ENCODE results near the gene ELAVL2.
"Not testable (repeated sequence)": the region's sequence is repeated elsewhere in the genome, so short reads cannot be mapped to it uniquely, and the experiment has no call there.

The ELAVL2 gene

DNA sequence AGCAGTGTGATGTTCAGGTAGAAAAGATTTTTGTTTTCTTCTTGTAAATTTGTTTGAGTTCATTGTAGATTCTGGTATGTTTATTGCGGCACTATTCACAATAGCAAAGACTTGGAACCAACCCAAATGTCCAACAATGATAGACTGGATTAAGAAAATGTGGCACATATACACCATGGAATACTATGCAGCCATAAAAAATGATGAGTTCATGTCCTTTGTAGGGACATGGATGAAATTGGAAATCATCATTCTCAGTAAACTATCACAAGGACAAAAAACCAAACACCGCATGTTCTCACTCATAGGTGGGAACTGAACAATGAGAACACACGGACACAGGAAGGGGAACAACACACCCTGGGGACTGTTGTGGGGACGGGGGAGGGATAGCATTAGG is 103.0 kb downstream of the ELAVL2 start:
- not testable (repeated sequence) for DNase-seq (ENCODE audit: low read depth in 2 of 2)

DNA sequence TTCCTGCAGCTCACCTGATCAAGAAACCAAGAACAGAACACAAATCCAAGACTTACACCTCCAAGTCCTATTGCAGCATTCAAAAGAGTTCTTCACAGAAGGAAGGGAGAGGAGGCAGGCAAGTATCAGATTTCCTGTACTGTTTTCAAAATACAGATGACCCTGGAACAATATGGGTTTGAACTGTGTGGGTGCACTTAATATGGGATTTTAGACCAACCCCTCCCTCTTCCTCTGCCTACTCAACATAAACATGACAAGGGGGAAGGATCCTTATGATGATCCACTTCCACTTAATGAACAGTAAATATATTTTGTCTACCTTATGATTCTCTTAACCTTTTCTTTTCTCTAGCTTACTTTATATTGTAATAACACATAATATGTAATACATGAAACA is 104.6 kb downstream of the ELAVL2 start:
- no peak for DNase-seq (ENCODE audit: low read depth in 2 of 2)

DNA sequence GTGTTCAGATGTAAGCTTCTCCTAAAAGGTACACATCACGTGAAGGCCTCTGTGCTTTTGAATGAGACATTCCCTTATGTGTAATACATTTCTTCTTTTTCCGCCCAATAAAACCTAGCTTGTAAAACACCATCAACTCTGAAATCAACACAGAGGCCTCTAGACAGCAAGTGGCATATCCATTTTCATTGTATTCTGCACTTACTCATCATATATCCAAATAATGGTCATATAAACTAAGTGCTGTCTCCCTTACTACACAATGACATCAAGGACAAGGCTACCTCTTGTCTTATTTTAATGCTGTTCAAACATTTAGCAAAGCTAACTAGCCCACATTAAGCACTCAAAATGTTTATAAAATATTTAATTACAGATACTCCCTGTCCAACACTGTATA is 108.5 kb downstream of the ELAVL2 start:
- DNase-seq (ENCODE audit: low read depth in 2 of 2), result no peak

DNA sequence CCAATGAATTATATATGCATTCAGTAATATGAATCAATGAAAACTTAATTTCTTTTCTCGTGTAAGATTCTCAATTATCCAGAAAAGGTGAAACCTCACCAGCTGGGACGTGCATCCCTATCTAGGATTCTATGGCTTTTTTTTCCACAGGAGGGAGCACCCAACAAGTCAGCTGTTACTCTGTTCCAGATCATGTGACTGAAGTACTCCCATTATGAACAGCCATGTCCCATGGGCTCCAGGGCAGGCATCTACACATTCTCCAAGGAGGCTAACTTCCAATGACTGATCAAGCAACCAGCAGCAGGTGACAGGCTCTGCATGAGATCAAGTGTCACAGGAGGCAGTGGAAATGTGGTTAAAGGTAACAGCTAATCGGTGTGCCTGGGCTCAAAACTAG is 118.8 kb downstream of the ELAVL2 start:
- DNase-seq (ENCODE audit: low read depth in 2 of 2), result no peak

DNA sequence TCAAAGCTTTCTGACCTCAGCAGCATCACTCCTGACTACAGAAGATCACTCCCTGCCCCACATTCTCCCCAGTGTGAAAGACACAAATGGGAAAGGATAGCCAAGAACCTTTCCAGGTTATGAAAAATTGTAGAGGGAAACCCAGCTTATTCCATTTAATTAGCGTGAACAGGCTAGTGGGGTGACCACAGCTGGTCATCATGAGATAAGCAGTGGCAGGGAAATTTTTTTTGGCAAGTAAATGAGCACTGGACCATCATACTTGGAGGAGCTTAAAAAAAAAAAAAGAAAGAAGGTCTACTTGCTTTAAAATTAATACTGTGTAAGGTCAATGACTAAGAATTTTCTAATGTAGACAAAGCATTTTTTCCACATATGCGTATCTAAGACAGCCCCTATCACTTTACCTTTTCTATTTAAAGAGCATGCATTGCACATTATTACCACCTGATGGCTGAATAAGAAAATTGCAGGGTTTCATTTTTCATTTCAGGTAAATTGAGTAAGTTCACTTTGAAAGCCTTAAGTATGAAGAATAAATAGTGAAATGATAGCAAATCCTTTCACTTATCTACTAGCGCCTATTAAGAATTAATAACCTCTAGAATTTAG is 123.6 kb downstream of the ELAVL2 start:
- no peak for DNase-seq (ENCODE audit: low read depth in 2 of 2)

DNA sequence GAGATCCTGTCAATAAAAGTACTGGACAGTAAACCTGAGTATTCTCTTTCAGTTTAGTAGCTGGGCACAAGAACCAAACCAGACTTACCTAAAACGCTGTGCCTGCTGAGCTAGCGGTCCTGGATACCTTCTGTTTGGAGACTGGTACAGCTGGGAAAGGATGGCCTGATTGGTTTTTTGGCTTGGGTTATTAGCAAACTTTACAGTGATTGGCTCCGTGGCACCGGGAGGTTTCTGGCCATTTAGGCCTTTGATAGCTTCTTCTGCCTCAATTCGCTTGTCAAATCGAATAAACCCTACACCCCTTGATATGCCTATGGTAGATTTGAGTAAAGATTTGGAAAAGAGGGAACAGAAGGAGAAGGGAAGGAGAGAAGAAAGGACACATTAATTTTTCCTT is 124.7 kb downstream of the ELAVL2 start:
- DNase-seq (ENCODE audit: low read depth in 2 of 2), result no peak

DNA sequence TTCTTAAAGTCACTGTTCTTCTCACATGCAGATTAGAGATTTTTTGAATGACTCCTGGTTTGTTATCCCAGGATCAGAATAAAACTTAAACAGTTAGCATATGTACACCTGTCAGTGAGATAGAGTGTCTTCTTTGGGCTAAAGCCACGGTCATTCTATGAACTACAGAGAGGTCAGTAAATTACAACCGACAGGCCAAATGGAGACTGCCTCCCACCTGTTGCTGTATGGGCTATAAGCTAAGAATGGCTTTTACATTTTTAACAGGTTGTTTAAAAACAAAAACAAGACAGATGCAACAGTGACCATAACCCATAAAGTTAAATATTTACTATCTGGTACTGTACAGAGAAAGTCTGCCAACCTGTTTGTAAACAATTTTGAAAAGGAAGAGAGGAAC is 125.7 kb downstream of the ELAVL2 start:
- no peak for DNase-seq (ENCODE audit: low read depth in 2 of 2)

DNA sequence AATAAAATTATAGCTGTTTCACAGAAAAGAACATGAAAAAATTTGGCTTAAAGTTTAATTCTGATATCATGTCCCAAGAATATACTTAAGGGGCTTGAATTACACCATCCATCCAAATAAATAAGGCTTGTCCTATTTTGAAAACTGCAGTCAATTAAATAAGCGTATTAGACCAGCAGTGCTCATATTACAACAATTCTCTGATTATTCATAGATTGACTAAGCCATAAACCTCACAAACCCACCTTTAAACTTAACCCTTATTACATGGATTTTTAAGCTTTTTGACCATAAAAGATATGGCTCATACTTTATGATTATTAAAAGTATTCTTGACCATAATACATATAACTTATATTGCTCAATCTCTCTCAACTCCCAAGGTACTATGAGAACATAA is 127.9 kb downstream of the ELAVL2 start:
- DNase-seq (ENCODE audit: low read depth in 2 of 2), result no peak

DNA sequence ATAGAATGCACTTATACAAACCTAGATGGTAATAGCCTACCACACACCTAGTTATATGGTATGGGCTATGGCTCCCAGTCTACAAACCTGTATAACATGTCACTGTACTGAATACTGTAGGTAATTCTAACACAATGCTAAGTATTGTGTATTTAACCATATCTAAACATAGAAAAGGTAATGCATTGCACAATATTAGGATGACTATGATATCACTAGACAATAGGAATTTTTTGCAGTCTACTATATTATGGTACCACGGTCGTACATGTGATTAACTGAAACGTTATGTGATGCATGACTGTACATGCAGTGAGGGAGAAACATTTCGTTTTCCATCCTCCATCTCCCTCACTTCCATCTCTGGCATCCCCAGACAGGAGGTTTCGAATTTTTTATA is 130.5 kb downstream of the ELAVL2 start:
- DNase-seq (ENCODE audit: low read depth in 2 of 2), result no peak

DNA sequence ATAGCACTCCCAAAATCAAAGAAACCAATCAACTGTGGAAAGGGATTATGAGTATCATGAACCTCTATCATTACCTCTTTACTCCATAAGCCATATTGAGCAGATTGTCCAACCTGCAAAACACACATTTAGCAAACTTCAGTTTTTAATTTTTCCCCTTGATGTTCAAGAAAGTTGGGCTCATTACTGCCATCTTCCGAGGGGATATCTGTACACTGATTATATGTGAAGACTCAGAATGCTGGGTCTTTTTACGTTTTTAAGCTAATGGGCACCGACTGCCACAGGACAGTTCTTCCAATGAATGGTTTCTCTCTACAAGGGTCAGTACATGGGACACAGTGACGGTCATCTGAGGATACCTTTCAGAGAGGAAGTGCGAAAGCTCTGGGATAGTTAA is 132.7 kb downstream of the ELAVL2 start:
- DNase-seq (ENCODE audit: low read depth in 2 of 2), result no peak

DNA sequence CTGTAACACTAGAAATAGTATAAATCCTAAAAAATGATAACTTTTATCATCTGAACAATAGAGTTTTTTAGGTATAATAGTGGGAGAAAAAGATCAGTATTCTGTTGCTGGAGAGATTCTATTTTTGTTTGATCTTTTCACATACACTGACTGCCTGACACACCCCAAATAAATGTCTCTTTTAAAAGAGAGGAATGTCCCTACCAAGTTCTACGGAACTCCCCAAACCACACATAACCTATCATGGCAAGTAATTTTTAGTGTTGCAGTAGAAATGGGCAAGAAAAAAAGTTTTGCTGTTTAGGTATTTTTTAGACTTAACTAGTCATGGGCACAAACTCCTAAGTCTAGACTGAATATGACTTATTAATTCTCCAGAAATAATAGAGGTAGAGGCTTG is 139.1 kb downstream of the ELAVL2 start:
- no peak for DNase-seq (ENCODE audit: low read depth in 2 of 2)

DNA sequence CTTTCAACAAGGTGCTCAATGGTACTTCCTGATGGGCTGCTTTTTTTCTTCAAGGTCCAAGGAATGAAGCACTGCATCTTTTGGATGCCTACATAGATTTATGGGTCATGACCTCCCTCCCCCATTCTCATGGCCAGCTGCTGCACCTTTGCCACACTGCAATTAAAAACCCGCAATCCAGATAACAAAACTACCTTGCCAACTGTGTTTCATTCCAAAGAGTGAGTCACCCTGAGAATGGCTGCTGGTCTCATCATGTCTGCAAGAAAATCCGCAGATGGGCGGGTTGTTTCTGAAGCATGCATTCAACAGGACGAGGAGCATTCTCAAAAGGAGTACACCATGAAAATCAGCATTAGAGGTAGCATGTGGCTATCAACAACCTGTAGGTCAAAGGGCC is 139.8 kb downstream of the ELAVL2 start:
- DNase-seq (ENCODE audit: low read depth in 2 of 2), result no peak

DNA sequence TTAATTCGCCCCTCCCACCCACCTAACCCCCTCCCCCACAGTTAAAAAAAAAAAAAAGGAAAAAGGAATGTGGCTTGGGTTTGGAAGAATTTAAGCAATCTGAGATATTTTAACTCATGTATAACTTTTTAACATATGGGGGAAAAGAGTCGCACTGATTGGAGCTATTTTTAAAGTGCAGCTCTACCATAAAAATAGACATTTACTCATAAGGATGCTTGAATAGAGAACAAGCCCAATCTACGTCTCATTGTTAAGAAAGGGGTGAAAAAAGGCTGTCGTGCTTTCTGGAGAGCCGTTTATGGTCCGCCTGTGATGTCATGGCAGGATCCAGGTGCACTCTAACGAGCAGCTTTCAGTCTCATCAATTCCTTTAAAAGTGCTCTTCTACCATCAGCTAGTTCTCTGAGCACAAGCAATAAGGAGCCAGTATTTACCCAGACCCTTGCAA is 142.4 kb downstream of the ELAVL2 start:
- no peak for DNase-seq (ENCODE audit: low read depth in 2 of 2)

DNA sequence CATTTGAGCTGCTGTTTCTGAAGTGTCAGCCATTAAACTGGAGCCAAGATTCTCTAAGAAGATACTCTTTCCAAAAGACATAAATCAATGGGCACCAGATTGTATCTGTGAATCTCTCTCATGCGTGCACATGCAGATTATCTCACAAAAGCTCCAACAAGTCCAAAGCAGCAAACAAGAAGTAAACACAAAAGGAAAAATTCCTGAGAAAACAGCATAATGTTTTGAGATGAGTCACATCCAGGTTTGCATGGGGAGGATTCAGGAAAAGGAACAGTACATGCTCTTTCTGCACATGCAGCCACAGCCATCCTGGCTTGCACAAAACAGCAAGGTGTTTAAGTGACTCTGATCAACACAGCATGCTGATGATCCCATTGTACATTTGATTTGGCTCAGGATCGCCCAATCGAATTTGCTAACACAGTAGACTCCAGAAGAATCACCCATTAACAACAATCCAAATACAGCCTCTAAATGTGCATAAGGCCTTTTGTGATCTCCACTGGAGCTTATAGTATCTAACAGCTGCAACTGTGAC is 143.1 kb downstream of the ELAVL2 start:
- DNase-seq (ENCODE audit: low read depth in 2 of 2), result no peak

DNA sequence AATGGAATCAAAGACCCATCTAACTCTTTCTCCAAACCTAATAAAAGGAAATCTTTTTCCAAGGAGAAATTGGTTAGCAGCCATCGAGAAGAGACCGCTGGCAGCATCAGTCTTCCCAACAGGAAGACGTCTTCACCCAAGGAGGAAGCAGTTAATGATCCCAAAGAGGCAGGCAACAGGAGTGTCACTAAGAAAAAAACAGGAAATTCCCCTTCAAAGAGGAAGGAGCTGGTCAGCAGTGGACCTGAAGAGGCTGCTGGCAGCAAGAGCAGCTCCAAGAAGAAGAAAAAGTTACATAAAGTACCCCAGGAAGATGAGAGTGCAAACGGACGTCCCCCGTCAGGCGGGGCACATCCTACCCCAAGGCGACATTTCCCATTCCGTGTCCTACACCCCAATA is 143.7 kb downstream of the ELAVL2 start:
- DNase-seq (ENCODE audit: low read depth in 2 of 2), result no peak

DNA sequence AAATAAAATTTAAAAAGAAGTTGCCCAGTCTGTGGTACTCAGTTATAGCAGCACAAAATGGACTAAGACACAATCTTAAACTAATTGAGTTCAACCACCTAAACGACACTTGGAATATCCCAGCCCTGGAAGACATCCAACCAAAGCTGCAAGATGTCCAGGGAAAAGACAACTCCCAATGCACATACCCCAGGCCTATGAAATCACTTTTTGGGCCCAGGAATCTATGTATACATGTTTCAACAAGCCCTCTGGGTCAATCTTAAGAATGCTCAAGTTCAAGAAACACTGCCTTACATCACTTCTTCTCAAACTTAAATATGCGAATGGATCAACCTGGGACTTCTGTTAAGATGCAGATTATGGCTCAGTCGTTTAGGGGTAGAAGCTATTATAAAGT is 148.6 kb downstream of the ELAVL2 start:
- no peak for DNase-seq (ENCODE audit: low read depth in 2 of 2)

DNA sequence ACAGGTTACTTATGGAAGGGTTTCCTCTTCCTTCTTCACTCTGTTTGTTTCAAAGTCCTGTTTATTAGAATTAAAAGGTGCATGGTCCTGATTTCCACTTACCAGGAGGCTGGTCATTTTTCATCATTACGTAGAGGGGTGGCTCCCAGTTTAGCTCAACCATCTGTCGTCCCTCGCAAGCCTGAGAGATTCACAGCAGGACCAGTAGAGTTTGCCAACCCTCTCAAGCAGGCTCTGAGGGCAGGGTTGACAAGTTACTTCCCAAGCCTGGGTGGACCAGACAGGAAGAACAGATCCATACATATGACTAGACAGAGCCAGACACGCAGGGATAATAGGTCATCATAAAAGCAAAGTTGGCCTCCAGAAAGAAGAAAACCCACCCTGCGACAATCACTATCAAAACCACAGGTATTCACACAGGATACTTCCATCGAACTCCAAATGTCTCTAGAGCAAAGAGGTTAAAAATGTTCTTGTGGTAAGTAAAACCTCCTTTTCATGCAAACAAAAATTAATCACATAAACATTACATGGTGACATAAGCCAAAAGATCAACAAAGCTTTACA is 151.9 kb downstream of the ELAVL2 start:
- no peak for DNase-seq (ENCODE audit: low read depth in 2 of 2)

DNA sequence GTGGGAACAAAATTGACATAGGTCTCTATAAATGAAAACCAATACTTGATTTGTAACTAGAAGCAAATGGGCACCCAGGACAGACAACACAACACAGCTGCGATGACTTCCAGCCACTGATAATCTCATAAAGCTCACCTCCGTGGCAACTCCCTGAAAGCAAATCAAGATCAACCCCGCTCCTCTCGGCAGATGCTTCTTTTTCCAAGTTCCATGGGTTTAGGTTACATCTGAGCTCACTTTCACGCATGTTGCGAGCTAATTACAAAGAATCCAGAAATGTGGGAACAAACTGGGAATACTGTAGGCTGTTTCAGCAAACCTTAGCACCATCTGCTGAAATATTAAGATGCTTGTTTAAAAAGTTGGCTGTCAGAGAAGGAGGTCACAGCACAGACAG is 153.9 kb downstream of the ELAVL2 start:
- no peak for DNase-seq (ENCODE audit: low read depth in 2 of 2)

DNA sequence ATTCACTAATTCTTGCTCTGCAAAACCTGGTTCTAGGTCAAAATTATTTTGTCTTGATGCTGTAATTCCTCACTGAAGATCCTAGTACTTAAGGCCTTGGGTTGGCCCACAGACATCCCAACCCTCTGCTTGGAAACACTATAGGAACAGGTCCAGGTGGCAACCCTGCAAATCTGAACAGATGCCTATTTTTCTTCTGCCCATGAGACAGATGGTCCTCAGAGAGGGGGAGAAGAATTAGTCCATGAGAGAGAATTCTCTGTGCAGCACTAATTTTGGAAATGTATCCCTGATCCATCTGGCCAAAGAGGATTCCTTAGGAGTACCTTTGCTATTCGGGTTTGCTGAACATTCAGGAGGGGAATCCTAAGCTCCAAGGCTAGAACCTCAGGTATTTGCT is 156.3 kb downstream of the ELAVL2 start:
- DNase-seq (ENCODE audit: low read depth in 2 of 2), result no peak

DNA sequence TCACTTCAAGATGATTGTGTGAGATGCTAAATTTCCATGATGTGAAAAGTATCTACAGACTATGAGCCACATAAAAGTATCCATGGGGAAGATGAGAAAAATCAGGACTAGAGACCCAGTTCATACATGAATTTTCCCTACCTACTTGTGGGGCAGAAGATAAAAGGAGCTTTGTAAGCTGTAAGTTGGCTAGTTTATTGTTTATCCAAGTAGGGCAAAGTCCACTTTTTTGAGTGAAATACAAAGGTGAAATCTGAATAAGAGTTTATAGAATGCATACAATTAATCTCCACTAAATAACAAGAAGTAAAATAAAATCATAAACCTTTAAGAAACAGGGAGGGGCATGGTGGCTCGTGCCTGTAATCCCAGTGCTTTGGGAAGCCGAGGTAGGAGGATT is 160.4 kb downstream of the ELAVL2 start:
- DNase-seq (ENCODE audit: low read depth in 2 of 2), result no peak

DNA sequence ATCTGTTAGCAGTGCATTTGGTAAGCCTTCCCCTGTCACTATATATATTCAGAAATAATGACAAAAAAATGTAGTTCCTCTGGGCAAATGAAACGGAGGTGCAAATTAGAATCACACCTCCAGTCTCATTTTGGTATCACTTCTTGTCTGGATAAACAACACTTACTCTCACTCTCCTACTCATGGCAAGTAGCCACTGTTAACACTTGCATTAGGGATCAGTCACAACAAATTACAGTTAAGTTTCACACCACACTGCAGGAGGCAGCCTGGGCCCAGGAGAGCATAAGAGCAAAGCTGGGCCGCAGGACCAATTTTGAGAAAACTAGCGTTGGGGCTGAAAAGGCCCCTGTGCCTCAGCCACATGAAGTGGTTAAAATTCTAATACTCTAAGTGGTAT is 161.0 kb downstream of the ELAVL2 start:
- no peak for DNase-seq (ENCODE audit: low read depth in 2 of 2)

DNA sequence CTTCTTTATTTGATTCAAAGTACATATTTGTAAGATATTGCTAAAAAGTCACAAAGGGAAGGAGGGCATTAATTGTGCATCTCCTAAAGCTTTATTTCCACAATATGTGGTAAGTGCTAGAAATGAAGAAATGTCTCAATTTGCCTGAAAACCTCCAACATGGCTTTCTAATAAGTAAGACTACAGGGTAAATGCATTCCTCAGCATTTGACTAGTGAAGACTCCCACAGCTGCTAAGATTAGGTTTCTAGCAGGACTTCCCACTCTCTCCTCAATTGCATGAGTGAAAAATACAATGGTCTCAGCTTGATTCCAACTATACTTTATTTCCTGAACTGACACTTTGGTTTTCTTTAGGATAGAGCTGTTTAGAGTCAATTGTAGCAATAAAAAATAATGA is 162.1 kb downstream of the ELAVL2 start:
- no peak for DNase-seq (ENCODE audit: low read depth in 2 of 2)

DNA sequence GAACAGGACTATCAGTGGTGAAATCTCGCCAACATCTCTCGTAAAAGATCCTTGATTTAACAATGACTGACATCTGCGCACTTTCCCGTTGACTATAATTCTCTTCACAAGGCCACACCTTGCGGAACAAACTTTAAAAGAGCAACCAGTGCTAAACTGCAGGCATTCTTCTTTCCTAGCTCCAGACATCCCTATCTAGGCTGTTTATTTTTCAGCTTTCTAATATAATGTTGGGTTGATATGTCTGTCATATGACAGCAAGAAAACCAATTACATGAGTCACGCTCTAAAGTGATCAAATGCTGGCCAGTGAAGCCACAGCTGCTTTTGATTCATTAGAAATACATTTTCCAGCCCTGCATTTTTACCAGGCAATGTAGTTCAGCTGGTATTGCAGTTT is 162.5 kb downstream of the ELAVL2 start:
- no peak for DNase-seq (ENCODE audit: low read depth in 2 of 2)

DNA sequence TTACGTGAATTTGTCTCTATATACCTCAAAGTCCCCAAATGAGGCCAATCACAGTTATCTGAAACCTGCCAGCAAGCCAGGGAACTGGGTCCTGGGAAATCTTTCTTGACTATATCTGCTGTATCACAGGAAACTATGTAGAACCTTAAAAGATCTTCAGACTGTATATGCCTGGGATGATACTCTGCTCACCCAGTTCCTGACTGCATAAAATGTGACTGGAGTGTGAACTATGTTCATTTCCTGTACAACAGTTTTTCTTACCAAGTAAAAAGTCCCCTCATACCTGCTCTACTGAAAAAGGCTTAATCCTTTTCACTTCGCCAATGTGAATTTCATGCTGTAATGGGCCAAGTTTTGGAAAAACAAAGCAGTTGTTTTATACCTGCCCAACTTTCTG is 162.9 kb downstream of the ELAVL2 start:
- DNase-seq (ENCODE audit: low read depth in 2 of 2), result no peak

All from stimulated activated CD8-positive, alpha-beta memory T cell treated with anti-CD3 and anti-CD28 coated beads, Interleukin-2, amount 100 ng/mL, for 1 hour (primary cell).